WTC11 (cell line): ENCODE results near the gene USP47. TPM values are rescaled to one million over a fixed set of nuclear protein-coding genes. Genes with fewer than 3 reads are reported as not detected.

Experiments used
- ATAC-seq: fragments of 200-7000 bp; cut with Tn5 transposase; 2 replicates; pipeline ENCODE4 v1.10.0; 2021; ENCODE audit warnings: mild to moderate bottlenecking, moderate library complexity
- CTCF ChIA-PET: fragments of 300-600 bp; sonication (Branson Sonifier 250); formaldehyde crosslinking; loops from one replicate; lab custom pipeline; 2021; ENCODE audit warnings: antibody characterized with exemption; lab: Charles Lee
- POLR2A ChIA-PET: fragments of 350-600 bp; sonication (Branson Sonifier 250); formaldehyde crosslinking; loops from one replicate; lab custom pipeline; 2021; ENCODE audit warnings: antibody characterized with exemption; lab: Charles Lee
- DNase-seq: peaks from one replicate; pipeline ENCODE4 v3.0.0; 2021; ENCODE audit warnings: low spot score
- H3K27ac Mint-ChIP-seq: 2 replicates; pipeline ENCODE4 v1.8.0; 2021; ENCODE audit warnings: mixed read lengths
- H3K27me3 Mint-ChIP-seq: 2 replicates; pipeline ENCODE4 v1.8.0; 2021; ENCODE audit warnings: low read depth, mild to moderate bottlenecking, moderate library complexity, mixed read lengths
- H3K36me3 Mint-ChIP-seq: 2 replicates; pipeline ENCODE4 v1.8.0; 2021; ENCODE audit warnings: mixed read lengths
- H3K4me1 Mint-ChIP-seq: 2 replicates; pipeline ENCODE4 v1.8.0; 2022; ENCODE audit warnings: mixed read lengths
- H3K4me3 Mint-ChIP-seq: 2 replicates; pipeline ENCODE4 v1.8.0; 2021; ENCODE audit warnings: mild to moderate bottlenecking, moderate library complexity, mixed read lengths
- H3K9me3 Mint-ChIP-seq: 2 replicates; pipeline ENCODE4 v1.8.0; 2021; ENCODE audit warnings: mixed read lengths
- AFF4 ChIP-seq: sonication (generic); formaldehyde crosslinking; IDR thresholded peaks from 2 replicates; pipeline ENCODE4 v1.8.1; 2023; ENCODE audit warnings: mild to moderate bottlenecking, missing genetic modification reagents, borderline replicate concordance
- ATF3 ChIP-seq: sonication (generic); formaldehyde crosslinking; conservative IDR thresholded peaks from 2 replicates; pipeline ENCODE4 v1.8.1; 2022; ENCODE audit warnings: mild to moderate bottlenecking, missing genetic modification reagents
- ATF6 ChIP-seq: sonication (generic); formaldehyde crosslinking; IDR thresholded peaks from 2 replicates; pipeline ENCODE4 v1.8.1; 2023; ENCODE audit warnings: mild to moderate bottlenecking, missing genetic modification reagents
- FOXJ3 ChIP-seq: sonication (generic); formaldehyde crosslinking; IDR thresholded peaks from 2 replicates; pipeline ENCODE4 v1.9.0; 2021; ENCODE audit warnings: missing genetic modification reagents, mild to moderate bottlenecking, borderline replicate concordance
- FOXK1 ChIP-seq: sonication (generic); formaldehyde crosslinking; IDR thresholded peaks from 2 replicates; pipeline ENCODE4 v1.8.0; 2022; ENCODE audit warnings: mild to moderate bottlenecking, moderate library complexity, missing genetic modification reagents
- GABPB1 ChIP-seq: sonication (generic); formaldehyde crosslinking; IDR thresholded peaks from 2 replicates; pipeline ENCODE4 v1.8.1; 2023; ENCODE audit warnings: mild to moderate bottlenecking, missing genetic modification reagents
- IRF2 ChIP-seq: sonication (generic); formaldehyde crosslinking; IDR thresholded peaks from 2 replicates; pipeline ENCODE4 v1.8.0; 2022; ENCODE audit warnings: low read depth, missing genetic modification reagents, borderline replicate concordance
- MLX ChIP-seq: sonication (generic); formaldehyde crosslinking; IDR thresholded peaks from 2 replicates; pipeline ENCODE4 v1.8.1; 2023; ENCODE audit warnings: mild to moderate bottlenecking, missing genetic modification reagents, moderate library complexity
- MXD4 ChIP-seq: fragments of 250-450 bp; sonication (Bioruptor Pico); IDR thresholded peaks from 2 replicates; pipeline ENCODE4 v1.8.0; 2021; ENCODE audit warnings: mild to moderate bottlenecking, moderate library complexity, borderline replicate concordance
- STAT6 ChIP-seq: sonication (generic); formaldehyde crosslinking; conservative IDR thresholded peaks from 2 replicates; pipeline ENCODE4 v1.8.1; 2023; ENCODE audit warnings: mild to moderate bottlenecking, low read depth, missing genetic modification reagents, moderate library complexity
- TEAD1 ChIP-seq: sonication (generic); formaldehyde crosslinking; IDR thresholded peaks from 2 replicates; pipeline ENCODE4 v1.8.0; 2022; ENCODE audit warnings: mild to moderate bottlenecking, missing genetic modification reagents
- TEAD4 ChIP-seq: sonication (generic); formaldehyde crosslinking; IDR thresholded peaks from 2 replicates; pipeline ENCODE4 v1.8.0; 2022; ENCODE audit warnings: mild to moderate bottlenecking, missing genetic modification reagents
- USF2 ChIP-seq: sonication (generic); formaldehyde crosslinking; IDR thresholded peaks from 2 replicates; pipeline ENCODE4 v1.8.1; 2023; ENCODE audit warnings: mild to moderate bottlenecking, missing genetic modification reagents, moderate library complexity
- total RNA-seq: library from RNA; stranded (reverse); gene quantifications from 3 replicates; pipeline ENCODE4 v1.2.3, GENCODE V29; 2021

USP47 gene
- total RNA-seq, 1 experiment from 2014 or later, result 19.7 TPM

- Mint-ChIP-seq H3K4me3 (no peak overlapping the region), H3K4me1 (peaks cover 21% of the 10 kb centered on the region), H3K9me3 (no peaks in the 10 kb centered on the region), H3K36me3 (peaks cover 3% of the 10 kb centered on the region; the same call in 1 of the 2 replicates), H3K27ac (no peak overlapping the region), H3K27me3 (no peaks in the 10 kb centered on the region; the same call in 1 of the 2 replicates)
- DNase-seq (no peak), ATAC-seq (no peak)
- TF ChIP-seq FOXK1, result no peak
- POLR2A ChIA-PET, result no interaction called here
- CTCF ChIA-PET, result interaction anchor here (2.9 kb wide), 1 partner anchor 15 kb away, joined by 11 read pairs; no protein-coding TSS in a partner anchor
Measured at GRCh38 chr11:11981840-11982239, 140.1 kb downstream of the USP47 start.

GRCh38 chr11:11982461-11982860, 140.7 kb downstream of the USP47 start:
- ChIA-PET CTCF (interaction anchor here (2.9 kb wide), 1 partner anchor 16 kb away, joined by 11 read pairs; no protein-coding TSS in a partner anchor), POLR2A (no interaction called here)
- H3K4me1 Mint-ChIP-seq, result peaks cover 19% of the 10 kb centered on the region
- no peak for TF ChIP-seq ATF3 (CRISPR knock-in tag)
- TF ChIP-seq STAT6 (CRISPR knock-in tag), result no peak
- no peak for TF ChIP-seq TEAD4
- TF ChIP-seq ATF6 (CRISPR knock-in tag), result no peak
- no peak for TF ChIP-seq GABPB1 (CRISPR knock-in tag)
- TF ChIP-seq USF2 (CRISPR knock-in tag), result no peak
- H3K27ac Mint-ChIP-seq, result no peak overlapping the region
- no peak overlapping the region for H3K4me3 Mint-ChIP-seq
- ATAC-seq (no peak), DNase-seq (no peak)
- no peaks in the 10 kb centered on the region; the same call in 1 of the 2 replicates for H3K27me3 Mint-ChIP-seq
- peaks cover 3% of the 10 kb centered on the region for H3K9me3 Mint-ChIP-seq
- H3K36me3 Mint-ChIP-seq, result peaks cover 7% of the 10 kb centered on the region

- peaks cover 22% of the 10 kb centered on the region for H3K4me1 Mint-ChIP-seq
- H3K27me3 Mint-ChIP-seq, result no peaks in the 10 kb centered on the region; the same call in 1 of the 2 replicates
- peaks cover 12% of the 10 kb centered on the region for H3K36me3 Mint-ChIP-seq
- no peak overlapping the region for H3K27ac Mint-ChIP-seq
- ATAC-seq (no peak), DNase-seq (no peak)
- TF ChIP-seq FOXJ3 (CRISPR knock-in tag) (no peak), IRF2 (CRISPR knock-in tag) (no peak), MXD4 (CRISPR knock-in tag) (no peak), MLX (CRISPR knock-in tag) (no peak), AFF4 (CRISPR knock-in tag) (no peak), TEAD1 (CRISPR knock-in tag) (no peak)
- ChIA-PET CTCF (interaction anchor here (2.9 kb wide), 1 partner anchor 16 kb away, joined by 11 read pairs; no protein-coding TSS in a partner anchor), POLR2A (no interaction called here)
- H3K9me3 Mint-ChIP-seq, result peaks cover 8% of the 10 kb centered on the region
- no peak overlapping the region for H3K4me3 Mint-ChIP-seq
Measured at GRCh38 chr11:11982975-11983374, 141.2 kb downstream of the USP47 start.
